Gastroesophageal sphincter (tissue), 3 donors: Measurements from ENCODE around the gene BLOC1S3.

Experiments used
- EP300 ChIP-seq: sonication (generic); formaldehyde crosslinking; IDR thresholded peaks from one replicate; pipeline ENCODE4 v1.6.1; 2017; ENCODE audit warnings: antibody characterized with exemption, mild to moderate bottlenecking
- POLR2A ChIP-seq, 2 donors: fragments of 450-650 bp; IDR thresholded peaks; one replicate each; pipeline ENCODE4 v1.6.1; 2017; ENCODE audit warnings: antibody characterized with exemption in 2 of 2, mild to moderate bottlenecking in 2 of 2, moderate library complexity in 1 of 2
- POLR2AphosphoS5 ChIP-seq: sonication (generic); formaldehyde crosslinking; IDR thresholded peaks from one replicate; pipeline ENCODE4 v1.6.1; 2017; ENCODE audit warnings: antibody characterized with exemption
- TF ChIP-seq, protein P1 (sequence below), 4 experiments: fragments of 200-600 bp in 2 of 4; fragments of 450-650 bp in 2 of 4; sonication (generic) in 1 of 4; IDR thresholded peaks; one replicate each; pipeline ENCODE4 v1.5.1; 2017 to 2019; ENCODE audit warnings: antibody characterized with exemption in 4 of 4, mild to moderate bottlenecking in 2 of 4, moderate library complexity in 2 of 4

DNA sequence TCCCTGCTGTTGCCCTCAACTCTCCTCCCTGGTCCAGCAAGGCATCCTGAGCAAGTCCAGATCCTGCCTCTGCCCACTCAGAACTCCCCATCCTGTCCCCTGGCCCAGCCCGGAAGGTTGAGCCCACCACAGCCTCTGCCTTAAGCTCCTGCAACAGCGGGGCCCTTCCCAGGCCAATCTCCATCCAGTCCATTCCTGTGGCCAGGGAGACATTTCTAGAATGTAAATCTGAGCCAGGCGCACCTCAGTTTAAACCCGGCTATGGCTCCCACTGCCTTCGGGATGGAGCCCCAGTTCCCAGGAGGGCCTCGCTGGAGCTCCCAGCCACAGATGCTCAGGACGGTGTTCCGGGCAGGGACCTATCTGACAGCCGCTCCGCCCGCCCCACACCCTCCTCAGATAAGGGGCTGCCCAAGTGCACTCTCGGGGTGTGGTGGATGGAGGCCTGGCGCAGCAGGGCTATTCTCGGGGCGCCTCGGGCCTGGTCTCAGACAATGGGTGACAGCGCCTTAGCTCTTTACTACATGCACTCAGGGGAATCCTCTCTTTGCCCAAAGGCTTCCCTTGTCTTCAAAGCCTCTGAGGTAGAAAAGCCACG is 5.9 kb upstream of the BLOC1S3 start:
- TF ChIP-seq, protein P1, sequence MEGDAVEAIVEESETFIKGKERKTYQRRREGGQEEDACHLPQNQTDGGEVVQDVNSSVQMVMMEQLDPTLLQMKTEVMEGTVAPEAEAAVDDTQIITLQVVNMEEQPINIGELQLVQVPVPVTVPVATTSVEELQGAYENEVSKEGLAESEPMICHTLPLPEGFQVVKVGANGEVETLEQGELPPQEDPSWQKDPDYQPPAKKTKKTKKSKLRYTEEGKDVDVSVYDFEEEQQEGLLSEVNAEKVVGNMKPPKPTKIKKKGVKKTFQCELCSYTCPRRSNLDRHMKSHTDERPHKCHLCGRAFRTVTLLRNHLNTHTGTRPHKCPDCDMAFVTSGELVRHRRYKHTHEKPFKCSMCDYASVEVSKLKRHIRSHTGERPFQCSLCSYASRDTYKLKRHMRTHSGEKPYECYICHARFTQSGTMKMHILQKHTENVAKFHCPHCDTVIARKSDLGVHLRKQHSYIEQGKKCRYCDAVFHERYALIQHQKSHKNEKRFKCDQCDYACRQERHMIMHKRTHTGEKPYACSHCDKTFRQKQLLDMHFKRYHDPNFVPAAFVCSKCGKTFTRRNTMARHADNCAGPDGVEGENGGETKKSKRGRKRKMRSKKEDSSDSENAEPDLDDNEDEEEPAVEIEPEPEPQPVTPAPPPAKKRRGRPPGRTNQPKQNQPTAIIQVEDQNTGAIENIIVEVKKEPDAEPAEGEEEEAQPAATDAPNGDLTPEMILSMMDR (IDR thresholded peaks at IDR 0.05), result no peak
- TF ChIP-seq EP300 (no peak), POLR2A (IDR thresholded peaks at IDR 0.05) (no peak), POLR2AphosphoS5 (no peak)
